Duodenal mucosa (tissue), 2 donors: Measurements from ENCODE around the gene ZNF124.

ENCODE experiments used
- H3K27ac ChIP-seq: one replicate; pipeline ENCODE4 v1.7.0; 2013; ENCODE audit warnings: low read depth, low read length
- H3K27me3 ChIP-seq, 2 donors: one replicate each; pipeline ENCODE4 v1.7.0; 2013; ENCODE audit warnings: low read length in 2 of 2, control low read depth in 1 of 2; ENCODE audit not compliant: insufficient read depth in 2 of 2, control insufficient read depth in 1 of 2
- H3K36me3 ChIP-seq, 2 donors: one replicate each; pipeline ENCODE4 v1.7.0; 2013; ENCODE audit warnings: low read length in 2 of 2, control low read depth in 1 of 2; ENCODE audit not compliant: insufficient read depth in 2 of 2, control insufficient read depth in 1 of 2
- H3K4me1 ChIP-seq, 2 donors: one replicate each; pipeline ENCODE4 v1.7.0; 2013; ENCODE audit warnings: low read length in 2 of 2, control low read depth in 1 of 2; ENCODE audit not compliant: insufficient read depth in 2 of 2, control insufficient read depth in 1 of 2
- H3K4me3 ChIP-seq, 2 donors: one replicate each; pipeline ENCODE4 v1.7.0; 2013; ENCODE audit warnings: low read length in 2 of 2, low read depth in 1 of 2
- H3K9ac ChIP-seq, 2 donors: one replicate each; pipeline ENCODE4 v1.7.0; 2013; ENCODE audit warnings: low read length in 2 of 2, low read depth in 1 of 2
- H3K9me3 ChIP-seq, 2 donors: one replicate each; pipeline ENCODE4 v1.7.0; 2013; ENCODE audit warnings: low read length in 2 of 2, control low read depth in 1 of 2; ENCODE audit not compliant: control insufficient read depth in 1 of 2

The ZNF124 gene

GRCh38 chr1:247105966-247106365 is 65.9 kb downstream of the ZNF124 start:
- Histone ChIP-seq H3K4me1 (peaks cover 0 to 12% of the 10 kb centered on the region in 2 donors), H3K4me3 (no peak overlapping the region), H3K9me3 (peaks cover 7 to 14% of the 10 kb centered on the region in 2 donors), H3K27ac (no peak overlapping the region), H3K27me3 (peaks cover 5% of the 10 kb centered on the region in 2 donors), H3K9ac (no peak overlapping the region), H3K36me3 (peaks cover 9% of the 10 kb centered on the region in 2 donors)
